GM12878 (cell line): ENCODE data around the gene KHNYN. TPM values are rescaled to one million over a fixed set of nuclear protein-coding genes. Genes with fewer than 3 reads are reported as not detected.
A peak's percentile ranks its signal among the peaks of the same experiment; 100 is the strongest.

Source experiments
- BCL3 ChIP-seq: IDR thresholded peaks from 2 replicates; pipeline ENCODE4 v1.6.1; 2011; ENCODE audit warnings: borderline replicate concordance, low read depth, mild to moderate bottlenecking, moderate library complexity, low read length; ENCODE audit not compliant: insufficient read depth, poor library complexity, severe bottlenecking
- CEBPB ChIP-seq, 2 experiments: fragments of 150-350 bp in 1 of 2; IDR thresholded peaks; 2 replicates each; pipeline ENCODE4 v1.6.1; 2012 to 2014; ENCODE audit warnings: low read depth in 2 of 2, low read length in 2 of 2, borderline replicate concordance in 1 of 2, inconsistent platforms in 1 of 2
- CUX1 ChIP-seq: IDR thresholded peaks from 2 replicates; pipeline ENCODE4 v1.6.1; 2012; ENCODE audit warnings: improper control_type of control experiment, low read depth, low read length; ENCODE audit not compliant: insufficient replicate concordance
- JUND ChIP-seq: IDR thresholded peaks from 2 replicates; pipeline ENCODE4 v1.6.1; 2012; ENCODE audit warnings: low read depth, mild to moderate bottlenecking, low read length, improper control_type of control experiment, moderate library complexity
- MAX ChIP-seq: IDR thresholded peaks from 2 replicates; pipeline ENCODE4 v1.6.1; 2012; ENCODE audit warnings: low read depth, low read length, improper control_type of control experiment
- POLR2AphosphoS5 ChIP-seq: IDR thresholded peaks from 2 replicates; pipeline ENCODE4 v1.6.1; 2011; ENCODE audit warnings: mild to moderate bottlenecking, low read length, inconsistent platforms
- PRDM15 ChIP-seq: fragments of 450-650 bp; formaldehyde crosslinking; IDR thresholded peaks from 2 replicates; pipeline ENCODE4 v1.4.0; 2020; ENCODE audit warnings: mild to moderate bottlenecking, moderate library complexity
- RAD51 ChIP-seq: fragments of 450-650 bp; IDR thresholded peaks from 2 replicates; pipeline ENCODE4 v1.6.1; 2016; ENCODE audit warnings: moderate library complexity, mild to moderate bottlenecking, inconsistent platforms
- RBBP5 ChIP-seq: fragments of 200-600 bp; sonication (generic); conservative IDR thresholded peaks from 2 replicates; pipeline ENCODE4 v1.6.1; 2016
- STAT3 ChIP-seq: IDR thresholded peaks from 2 replicates; pipeline ENCODE4 v1.6.1; 2011; ENCODE audit warnings: low read depth, low read length, improper control_type of control experiment
- TAF1 ChIP-seq: IDR thresholded peaks from 2 replicates; pipeline ENCODE4 v1.6.1; 2011; ENCODE audit warnings: mild to moderate bottlenecking, low read depth, low read length, borderline replicate concordance
- TBL1XR1 ChIP-seq: IDR thresholded peaks from 2 replicates; pipeline ENCODE4 v1.6.1; 2012; ENCODE audit warnings: low read depth, low read length, improper control_type of control experiment
- YBX1 ChIP-seq: fragments of 450-650 bp; IDR thresholded peaks from 2 replicates; pipeline ENCODE4 v1.6.1; 2016; ENCODE audit warnings: antibody characterized with exemption
- ZBTB33 ChIP-seq: fragments of 450-650 bp; IDR thresholded peaks from 2 replicates; pipeline ENCODE4 v1.6.1; 2017; ENCODE audit warnings: mild to moderate bottlenecking
- ZNF207 ChIP-seq: fragments of 450-650 bp; IDR thresholded peaks from 2 replicates; pipeline ENCODE4 v1.6.1; 2014; ENCODE audit warnings: antibody characterized with exemption, mild to moderate bottlenecking, borderline replicate concordance
- ZNF622 ChIP-seq: fragments of 450-650 bp; IDR thresholded peaks from 2 replicates; pipeline ENCODE4 v1.6.1; 2017; ENCODE audit warnings: mild to moderate bottlenecking, inconsistent platforms
- polyA plus RNA-seq, 11 experiments: library from polyadenylated mRNA; depleted of rRNA in 4 of 11; unstranded in 6 of 11; stranded (reverse) in 5 of 11; fragments of >200 nt; fragmentation: Nextera tagmentation in 4 of 11; fragmentation: Illumina TruSeq in 1 of 11; extraction: Ambion mirVana in 4 of 11; extraction: Trizol in 1 of 11; gene quantifications; 1 replicate in 1 of 11; 2 replicates in 10 of 11; pipeline versions ENCODE4 v1.2.1 to v1.2.3, GENCODE V29; 2011 to 2016; ENCODE audit warnings: inconsistent platforms in 2 of 11, missing spikeins in 2 of 11, low read depth in 1 of 11
- total RNA-seq, 4 experiments: library from RNA; depleted of rRNA in 3 of 4; stranded (reverse); fragments of >200 nt in 3 of 4; fragmentation: Illumina TruSeq in 1 of 4; extraction: Trizol in 1 of 4; gene quantifications; 2 replicates each; pipeline versions ENCODE4 v1.2.1 to v1.2.3, GENCODE V29; 2013 to 2021

The KHNYN gene
- total and polyA plus RNA-seq, 10 of the 15 experiments (the other 5 are each of a cell fraction or from before 2014, with no cell fraction given), result 1.4 to 34.7 (median 21.5) TPM

GRCh38 chr14:24443053-24443665, 13.4 kb downstream of the KHNYN start (continued):
- no peak for TF ChIP-seq CEBPB (IDR thresholded peaks at IDR 0.05; ENCODE audit: borderline replicate concordance in 1 of 2, low read depth in 2 of 2, low read length in 2 of 2)
- TF ChIP-seq TAF1, result 0 out of 2 replicates have a peak, but pooled peaks have one; percentile 37
- no peak for TF ChIP-seq ZNF207
- no peak for TF ChIP-seq RBBP5
- no peak for TF ChIP-seq MAX
- TF ChIP-seq YBX1, result no peak
- TF ChIP-seq BCL3, result no peak
- peak; percentile 2; the same call in 1 of the 2 replicates for TF ChIP-seq RAD51
- TF ChIP-seq POLR2AphosphoS5, result 0 out of 2 replicates have a peak, but pooled peaks have one; percentile 72
- no peak for TF ChIP-seq STAT3
- TF ChIP-seq ZBTB33, result no peak
- TF ChIP-seq PRDM15, result no peak
- no peak for TF ChIP-seq JUND
- no peak for TF ChIP-seq CUX1
- no peak for TF ChIP-seq ZNF622
- TF ChIP-seq TBL1XR1, result no peak
